Esophagus muscularis mucosa (tissue), 4 donors: Measurements from ENCODE around the gene USP48.

Source experiments
- CTCF ChIP-seq, 3 experiments: fragments of 200-600 bp in 2 of 3; fragments of 450-650 bp in 1 of 3; sonication (generic) in 2 of 3; IDR thresholded peaks; one replicate each; pipeline ENCODE4 v1.5.1; 2017 to 2019; ENCODE audit warnings: antibody characterized with exemption in 3 of 3, mild to moderate bottlenecking in 2 of 3, moderate library complexity in 1 of 3
- EP300 ChIP-seq: sonication (generic); formaldehyde crosslinking; IDR thresholded peaks from one replicate; pipeline ENCODE4 v1.6.1; 2017; ENCODE audit warnings: antibody characterized with exemption
- POLR2A ChIP-seq: fragments of 450-650 bp; IDR thresholded peaks from one replicate; pipeline ENCODE4 v1.6.1; 2017; ENCODE audit warnings: antibody characterized with exemption, moderate library complexity, mild to moderate bottlenecking, low read depth
- POLR2AphosphoS5 ChIP-seq, 2 donors: sonication (generic); formaldehyde crosslinking; IDR thresholded peaks; one replicate each; pipeline ENCODE4 v1.6.1; 2017; ENCODE audit warnings: antibody characterized with exemption in 2 of 2

- TF ChIP-seq EP300 (no peak), POLR2A (no peak), POLR2AphosphoS5 (IDR thresholded peaks at IDR 0.05) (no peak), CTCF (IDR thresholded peaks at IDR 0.05) (no peak)
These were observed 135.3 kb downstream of the USP48 start for GRCh38 chr1:21647431-21648351.
